ENCODE results near the gene FAM227B. TPM values are rescaled to one million over a fixed set of nuclear protein-coding genes. Genes with fewer than 3 reads are reported as not detected.

The FAM227B gene
- total RNA-seq, 4 donors from 2014 or later = 2.1 to 8.0 (median 5.1) TPM

DNA sequence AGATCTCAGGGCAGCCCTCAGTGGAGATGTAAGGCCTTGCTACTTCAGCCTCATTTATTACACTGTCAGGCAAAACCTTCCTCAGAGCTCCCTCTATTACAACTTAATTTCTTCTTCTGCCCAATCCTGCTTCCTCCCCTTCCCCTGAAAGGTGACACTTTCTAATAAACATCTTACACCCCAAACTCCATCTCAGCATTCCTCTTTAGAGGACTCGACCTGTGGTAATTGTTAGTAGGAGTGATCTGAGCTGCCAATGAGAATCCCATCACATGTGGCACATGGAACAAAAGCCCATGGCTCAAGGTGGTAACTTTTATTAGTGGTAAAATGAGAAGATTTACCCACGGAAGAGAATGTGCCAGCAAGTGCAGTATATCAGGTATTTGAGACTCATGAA, 30.1 kb upstream of the FAM227B start:
- H3K4me1 ChIP-seq = peaks cover 6% of the 10 kb centered on the region
- no peak overlapping the region for H3K27ac ChIP-seq
- no peak for DNase-seq (ENCODE audit: low spot score in 2 of 2)
- H3K4me3 ChIP-seq = no peak overlapping the region
- H3K27me3 ChIP-seq = no peaks in the 10 kb centered on the region
- H3K9me3 ChIP-seq = peaks cover 19% of the 10 kb centered on the region
- WGBS = 64% methylated on average over 2 of the region's 2 CpGs
- H3K36me3 ChIP-seq = no peaks in the 10 kb centered on the region
- TF ChIP-seq CTCF (IDR thresholded peaks at IDR 0.05) (no peak), POLR2AphosphoS5 (IDR thresholded peaks at IDR 0.05) (no peak), POLR2A (IDR thresholded peaks at IDR 0.05) (no peak), EP300 (IDR thresholded peaks at IDR 0.05) (no peak)

GRCh38 chr15:49649987-49650386, 29.4 kb upstream of the FAM227B start:
- peaks cover 13% of the 10 kb centered on the region for H3K4me1 ChIP-seq
- H3K36me3 ChIP-seq = no peaks in the 10 kb centered on the region
- no peak for DNase-seq (ENCODE audit: low spot score in 2 of 2)
- H3K9me3 ChIP-seq = peaks cover 19% of the 10 kb centered on the region
- no peak overlapping the region for H3K27ac ChIP-seq
- WGBS = 91% methylated on average over 1 of the region's 1 CpG
- TF ChIP-seq POLR2A (IDR thresholded peaks at IDR 0.05) (no peak), POLR2AphosphoS5 (IDR thresholded peaks at IDR 0.05) (no peak), CTCF (IDR thresholded peaks at IDR 0.05) (no peak), EP300 (IDR thresholded peaks at IDR 0.05) (no peak)
- no peaks in the 10 kb centered on the region for H3K27me3 ChIP-seq
- H3K4me3 ChIP-seq = no peak overlapping the region

DNA sequence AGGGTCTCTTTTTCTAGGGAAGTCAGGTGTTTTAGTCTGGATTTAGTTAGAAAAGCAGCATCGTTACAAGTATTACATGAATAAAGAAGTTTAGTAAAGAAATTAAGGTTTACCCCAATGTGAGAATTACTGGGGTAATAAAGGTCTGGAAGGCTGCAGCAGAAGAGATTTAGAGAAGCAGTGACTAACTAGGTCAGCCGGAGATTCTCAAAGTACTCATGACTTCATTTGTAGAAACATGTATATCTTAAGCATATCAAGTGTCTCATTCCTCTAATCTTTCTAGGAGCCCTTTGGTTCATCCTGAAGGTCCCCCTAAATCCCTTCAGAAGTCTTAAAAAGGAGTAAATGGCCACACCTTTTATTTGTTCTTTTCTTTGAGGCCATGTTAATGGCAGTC, 26.3 kb upstream of the FAM227B start:
- Histone ChIP-seq H3K27ac (no peak overlapping the region), H3K4me1 (peaks cover 23% of the 10 kb centered on the region), H3K9me3 (no peaks in the 10 kb centered on the region), H3K36me3 (peaks cover 2% of the 10 kb centered on the region), H3K4me3 (no peak overlapping the region), H3K27me3 (no peaks in the 10 kb centered on the region)
- TF ChIP-seq POLR2AphosphoS5 (IDR thresholded peaks at IDR 0.05) (no peak), POLR2A (IDR thresholded peaks at IDR 0.05) (no peak), EP300 (IDR thresholded peaks at IDR 0.05) (no peak)
- WGBS = 96% methylated on average over 2 of the region's 2 CpGs
- DNase-seq (ENCODE audit: low spot score in 2 of 2) = no peak

DNA sequence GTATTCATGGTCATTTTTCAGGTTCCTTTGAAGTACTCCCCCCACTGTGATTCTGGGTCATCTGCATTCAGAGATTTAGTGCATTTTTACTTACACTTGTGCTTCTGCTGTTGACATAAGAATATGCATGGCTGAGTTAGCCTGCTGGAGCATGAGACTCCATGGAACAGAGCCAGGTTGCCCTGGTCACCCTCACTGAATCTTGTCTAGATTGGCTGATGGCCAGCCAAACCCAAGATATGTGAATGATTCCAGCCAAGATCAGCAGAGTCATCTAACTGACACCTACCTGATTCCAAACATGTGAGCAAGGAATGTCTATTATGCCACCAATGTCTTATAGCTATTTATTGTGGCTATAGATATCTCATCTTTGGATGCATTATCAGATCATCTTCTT, 25.3 kb upstream of the FAM227B start:
- Histone ChIP-seq H3K36me3 (peaks cover 2% of the 10 kb centered on the region), H3K27ac (no peak overlapping the region), H3K4me3 (no peak overlapping the region), H3K27me3 (no peaks in the 10 kb centered on the region), H3K9me3 (no peaks in the 10 kb centered on the region), H3K4me1 (peaks cover 23% of the 10 kb centered on the region)
- TF ChIP-seq POLR2A (IDR thresholded peaks at IDR 0.05) = no peak
- TF ChIP-seq CTCF (IDR thresholded peaks at IDR 0.05) = no peak
- no peak for TF ChIP-seq POLR2AphosphoS5 (IDR thresholded peaks at IDR 0.05)
- no peak for TF ChIP-seq EP300 (IDR thresholded peaks at IDR 0.05)
- no peak for DNase-seq (ENCODE audit: low spot score in 2 of 2)

GRCh38 chr15:49645277-49645676, 24.7 kb upstream of the FAM227B start:
- no peaks in the 10 kb centered on the region for H3K27me3 ChIP-seq
- no peak for TF ChIP-seq POLR2AphosphoS5 (IDR thresholded peaks at IDR 0.05)
- TF ChIP-seq POLR2A (IDR thresholded peaks at IDR 0.05) = no peak
- no peak for TF ChIP-seq EP300 (IDR thresholded peaks at IDR 0.05)
- peaks cover 2% of the 10 kb centered on the region for H3K36me3 ChIP-seq
- H3K4me1 ChIP-seq = peaks cover 23% of the 10 kb centered on the region
- no peak for DNase-seq (ENCODE audit: low spot score in 2 of 2)
- no peak overlapping the region for H3K27ac ChIP-seq
- no peaks in the 10 kb centered on the region for H3K9me3 ChIP-seq
- H3K4me3 ChIP-seq = no peak overlapping the region

GRCh38 chr15:49644364-49644794, 23.8 kb upstream of the FAM227B start:
- H3K27me3 ChIP-seq = no peaks in the 10 kb centered on the region
- H3K27ac ChIP-seq = no peak overlapping the region
- WGBS = 100% methylated on average over 1 of the region's 1 CpG
- no peak overlapping the region for H3K4me3 ChIP-seq
- DNase-seq (ENCODE audit: low spot score in 2 of 2) = no peak
- H3K4me1 ChIP-seq = peaks cover 23% of the 10 kb centered on the region
- H3K36me3 ChIP-seq = peaks cover 2% of the 10 kb centered on the region
- no peak for TF ChIP-seq POLR2A (IDR thresholded peaks at IDR 0.05)
- no peak for TF ChIP-seq POLR2AphosphoS5 (IDR thresholded peaks at IDR 0.05)
- TF ChIP-seq EP300 (IDR thresholded peaks at IDR 0.05) = no peak
- TF ChIP-seq CTCF (IDR thresholded peaks at IDR 0.05) = no peak
- no peaks in the 10 kb centered on the region for H3K9me3 ChIP-seq
